AG08395 (cell line): ENCODE data around the gene PALM3.
"Not testable (repeated sequence)": the region's sequence is repeated elsewhere in the genome, so short reads cannot be mapped to it uniquely, and the experiment has no call there.

Source experiments
- DNase-seq: peaks from one replicate; pipeline ENCODE4 v3.0.0; 2012; ENCODE audit warnings: mixed read lengths, low spot score

Gene PALM3

DNA sequence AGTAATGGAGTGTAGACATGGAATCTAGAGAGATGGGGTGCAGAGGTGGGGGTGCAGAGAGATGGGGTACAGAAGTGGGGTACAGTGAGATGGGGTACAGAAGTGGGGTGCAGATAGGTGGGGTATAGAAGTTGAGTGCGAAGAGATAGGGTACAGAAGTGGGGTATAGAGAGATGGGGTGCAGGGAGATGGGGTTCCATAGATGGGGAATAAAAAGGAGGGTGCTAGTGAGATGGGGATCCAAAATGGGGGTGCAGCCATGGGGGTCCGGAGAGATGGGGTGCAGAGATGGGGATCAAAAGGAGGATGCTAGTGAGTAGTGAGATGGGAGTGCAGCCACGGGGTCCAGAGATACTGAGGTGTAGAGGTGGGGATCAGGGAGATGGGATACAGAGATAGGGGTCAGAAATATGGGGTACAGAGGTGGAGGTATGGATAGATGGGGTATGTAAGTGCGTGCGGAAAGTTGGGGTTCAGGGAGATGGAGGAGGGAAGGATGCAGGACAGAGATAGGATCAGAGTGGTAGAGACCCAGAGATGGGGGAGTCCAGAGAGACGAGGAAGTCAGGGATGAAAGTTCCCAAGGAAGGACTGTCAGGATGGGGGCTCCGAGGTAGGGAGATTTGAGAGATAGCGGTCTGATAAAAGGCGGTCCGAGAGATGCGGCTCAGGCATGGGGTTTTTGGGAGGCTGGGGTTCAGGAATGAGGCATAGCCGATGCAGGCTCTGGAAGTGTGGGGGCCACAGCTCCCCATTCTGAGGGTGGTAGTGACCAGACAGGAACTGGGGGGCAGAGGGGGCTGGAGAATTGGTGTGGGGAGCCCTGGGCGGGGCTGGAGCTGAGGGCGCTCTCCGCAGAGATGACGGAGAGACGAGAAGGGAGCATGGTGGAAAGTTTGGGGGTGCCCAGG lies 3.4 kb downstream of the PALM3 start:
- DNase-seq = no peak

DNA sequence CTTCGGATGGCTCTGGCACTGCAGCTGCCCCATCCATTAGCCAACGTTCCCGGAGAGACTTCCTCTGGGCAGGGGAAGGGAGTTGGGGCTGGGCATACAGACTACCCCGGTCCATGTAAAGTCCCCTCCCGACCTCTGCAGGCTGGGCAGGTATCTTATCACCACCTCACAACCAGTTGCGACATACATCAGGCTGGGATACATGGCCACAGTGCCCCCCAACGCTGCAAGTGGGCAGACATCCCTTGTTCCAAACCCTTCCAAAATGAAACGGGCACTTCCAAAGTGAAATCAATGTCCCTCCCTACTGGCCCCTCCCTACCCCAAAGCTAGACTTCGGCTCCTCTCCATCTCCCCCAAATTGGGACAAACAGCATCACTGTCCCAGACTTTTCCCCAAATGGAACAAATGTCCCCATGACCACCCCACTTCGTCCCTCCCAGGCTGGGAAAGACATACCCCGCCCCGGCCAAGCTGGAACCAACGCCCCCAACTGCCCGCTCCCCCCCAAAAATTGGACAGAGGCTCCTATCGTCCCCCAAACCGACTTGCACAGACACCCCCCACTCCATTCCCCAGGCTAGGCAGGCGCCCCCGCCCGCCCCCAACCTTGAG lies 5.0 kb downstream of the PALM3 start:
- no peak for DNase-seq

DNA sequence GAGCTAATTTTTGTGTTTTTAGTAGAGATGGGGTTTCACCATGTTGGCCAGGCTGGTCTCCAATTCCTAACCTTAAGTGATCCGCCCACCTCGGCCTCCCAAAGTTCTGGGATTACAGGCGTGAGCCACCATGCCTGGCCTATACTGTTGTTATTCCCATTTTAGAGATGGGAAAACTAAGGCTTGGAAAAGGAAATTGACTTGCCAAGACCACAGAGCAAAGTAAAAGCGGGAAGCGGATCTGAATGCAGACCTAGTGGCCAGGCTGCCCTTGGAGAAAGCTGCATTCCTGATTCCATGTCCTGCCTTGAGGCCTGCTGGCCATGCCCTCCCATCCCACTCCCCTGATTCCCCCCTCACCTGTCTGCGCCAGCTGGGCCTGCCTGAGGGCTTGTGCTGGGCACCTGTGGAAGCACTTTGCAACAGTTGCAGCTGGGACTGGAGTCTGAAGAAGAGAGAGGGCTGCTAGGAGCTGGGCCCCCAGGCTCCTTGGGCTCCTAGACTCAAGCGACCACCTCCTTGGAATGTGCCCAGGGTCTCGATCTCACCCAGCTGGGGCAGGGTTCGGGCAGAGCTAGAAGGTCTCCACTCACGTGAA lies 5.7 kb downstream of the PALM3 start:
- DNase-seq = no peak

DNA sequence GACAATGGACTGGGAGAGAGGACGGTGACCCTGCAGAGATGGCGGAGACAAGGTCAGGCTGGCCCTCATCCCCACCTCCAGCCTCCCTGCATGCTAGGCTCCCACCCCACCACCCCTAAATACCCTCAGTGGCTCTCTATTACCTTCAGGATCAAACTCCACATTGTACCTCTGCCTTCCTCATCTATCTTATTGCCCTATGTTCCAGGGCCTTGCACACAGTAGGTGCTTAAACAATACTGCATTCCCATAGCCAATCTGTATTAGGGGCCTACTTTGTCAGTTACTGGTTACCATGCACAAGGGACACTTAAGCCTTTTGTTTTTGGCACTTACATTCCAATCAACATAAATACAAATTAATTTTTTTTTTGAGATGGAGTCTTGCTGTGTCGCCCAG lies 6.5 kb downstream of the PALM3 start:
- no peak for DNase-seq

DNA sequence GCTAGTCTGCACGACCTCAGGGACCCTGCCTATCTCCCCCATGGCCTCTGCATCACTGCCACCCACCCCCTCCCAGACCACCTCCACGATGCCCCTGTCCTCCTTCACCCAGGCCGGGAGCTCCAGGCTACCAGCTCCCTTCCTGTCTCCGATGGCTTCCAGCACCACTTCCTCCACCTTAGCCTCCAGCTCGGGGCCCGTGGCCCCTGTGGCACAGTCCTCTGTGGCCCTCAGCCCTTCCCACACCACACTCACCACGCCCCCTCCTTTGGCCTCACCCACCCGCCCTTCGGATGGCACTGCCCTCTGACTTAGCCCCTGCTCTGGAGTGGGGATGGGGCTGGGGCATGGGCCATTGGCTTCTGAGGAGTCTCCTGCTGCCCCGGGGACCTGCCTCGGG lies 7.2 kb downstream of the PALM3 start:
- no peak for DNase-seq

DNA sequence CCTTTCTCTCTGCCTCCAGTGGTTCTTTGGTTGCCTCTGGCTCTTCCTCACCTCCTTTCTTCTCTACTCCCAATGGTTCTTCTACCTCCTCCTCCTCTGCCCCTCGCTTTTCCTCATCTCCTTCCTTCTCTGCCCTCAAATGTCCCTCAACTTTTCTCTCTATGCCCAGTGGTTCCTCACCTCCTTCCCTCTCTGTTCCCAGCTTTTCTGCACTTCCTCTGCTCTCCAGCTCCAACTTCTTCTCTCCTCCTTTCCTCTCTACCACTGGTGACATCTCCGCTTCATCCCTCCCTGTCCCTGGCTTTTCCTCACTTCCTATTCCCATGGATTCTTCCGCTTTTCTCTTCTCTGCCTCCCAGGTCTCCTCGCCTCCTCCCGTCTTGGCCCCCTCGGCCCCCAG lies 7.8 kb downstream of the PALM3 start:
- no peak for DNase-seq

DNA sequence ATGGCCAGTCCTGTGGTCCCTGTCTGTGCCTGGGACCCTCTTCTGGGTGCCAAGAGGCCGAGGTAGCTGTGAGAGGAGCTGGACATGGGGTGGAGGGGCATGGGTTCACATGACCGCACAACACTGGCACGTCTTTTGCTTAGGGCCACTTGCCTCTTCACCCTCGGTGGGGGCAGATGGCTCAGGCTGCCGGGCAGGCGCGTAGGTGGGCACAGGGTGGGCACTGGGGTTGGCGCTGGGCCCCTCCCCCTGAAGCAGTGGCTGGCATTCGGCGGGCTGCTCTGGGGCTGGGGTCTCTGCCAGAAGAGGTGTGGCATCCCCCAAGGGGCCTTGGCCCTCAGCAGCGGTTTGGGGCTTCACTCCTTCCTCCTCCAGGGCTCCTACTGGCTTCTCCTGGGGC lies 8.4 kb downstream of the PALM3 start:
- no peak for DNase-seq

DNA sequence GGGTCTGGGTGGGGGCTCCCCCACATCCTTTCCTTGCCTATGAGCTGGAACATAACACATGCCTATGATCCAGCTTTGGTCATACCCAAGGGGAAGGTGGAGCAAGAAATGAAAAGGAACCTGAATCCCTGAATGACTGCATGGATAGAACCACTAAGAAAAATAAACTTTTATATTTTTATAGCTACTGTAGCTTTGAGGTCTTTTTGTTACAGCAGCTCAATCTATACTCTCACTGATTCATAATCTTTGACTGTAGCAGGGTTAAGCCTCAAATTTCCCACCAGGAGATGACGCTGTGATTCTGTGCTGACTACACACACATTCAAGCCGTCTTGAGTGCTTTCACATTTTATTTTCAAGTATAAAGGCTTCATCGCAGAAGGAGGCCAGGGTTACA lies 8.8 kb downstream of the PALM3 start:
- no peak for DNase-seq

DNA sequence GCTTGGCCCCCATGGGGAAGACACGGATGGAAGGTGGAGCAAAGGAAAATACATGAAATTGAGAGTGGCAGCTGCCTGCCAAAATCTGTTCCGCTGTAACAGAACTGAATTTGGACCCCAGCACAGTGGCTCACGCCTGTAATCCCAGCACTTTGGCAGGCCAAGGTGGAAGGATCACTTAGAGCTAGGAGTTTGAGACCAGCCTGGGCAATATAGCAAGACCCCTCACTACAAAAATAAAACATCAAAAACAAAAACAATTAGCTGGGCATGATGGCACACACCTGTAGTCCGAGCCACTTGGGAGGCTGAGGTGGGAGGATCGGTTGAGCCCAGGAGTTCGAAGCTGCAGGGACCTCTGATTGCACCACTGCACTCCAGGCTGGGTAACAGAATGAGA lies 9.4 kb downstream of the PALM3 start:
- DNase-seq = no peak

DNA sequence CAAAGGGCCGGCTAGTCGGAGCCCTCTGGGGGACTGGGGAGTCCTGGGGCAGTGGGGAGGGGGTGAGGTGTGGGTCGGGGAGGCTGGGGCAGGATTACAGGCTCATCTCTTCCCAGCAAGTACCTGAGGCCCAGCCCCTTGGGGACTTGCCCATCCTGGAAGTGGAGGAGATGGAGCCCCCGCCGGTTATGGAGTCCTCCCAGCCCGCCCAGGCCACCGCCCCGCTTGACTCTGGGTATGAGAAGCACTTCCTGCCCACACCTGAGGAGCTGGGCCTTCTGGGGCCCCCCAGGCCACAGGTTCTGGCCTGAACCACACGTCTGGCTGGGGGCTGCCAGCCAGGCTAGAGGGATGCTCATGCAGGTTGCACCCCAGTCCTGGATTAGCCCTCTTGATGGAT lies 9.9 kb downstream of the PALM3 start:
- no peak for DNase-seq

DNA sequence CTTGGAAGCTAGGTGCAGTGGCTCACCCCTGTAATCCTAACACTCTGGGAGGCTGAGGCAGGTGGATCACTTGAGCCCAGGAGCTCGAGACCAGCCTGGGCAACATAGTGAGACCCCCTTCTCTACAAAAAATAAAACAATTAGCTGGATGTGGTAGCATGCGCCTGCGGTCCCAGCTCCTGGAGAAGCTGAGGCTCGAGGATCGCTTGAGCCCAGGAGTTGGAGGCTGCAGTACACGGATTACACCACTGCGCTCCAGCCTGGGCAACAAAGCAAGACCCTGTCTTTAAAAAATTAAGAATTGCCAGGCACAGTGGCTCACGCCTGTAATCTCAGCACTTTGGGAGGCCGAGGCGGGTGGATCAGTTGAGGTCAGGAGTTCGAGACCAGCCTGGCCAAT lies 10.9 kb downstream of the PALM3 start:
- not testable (repeated sequence) for DNase-seq

DNA sequence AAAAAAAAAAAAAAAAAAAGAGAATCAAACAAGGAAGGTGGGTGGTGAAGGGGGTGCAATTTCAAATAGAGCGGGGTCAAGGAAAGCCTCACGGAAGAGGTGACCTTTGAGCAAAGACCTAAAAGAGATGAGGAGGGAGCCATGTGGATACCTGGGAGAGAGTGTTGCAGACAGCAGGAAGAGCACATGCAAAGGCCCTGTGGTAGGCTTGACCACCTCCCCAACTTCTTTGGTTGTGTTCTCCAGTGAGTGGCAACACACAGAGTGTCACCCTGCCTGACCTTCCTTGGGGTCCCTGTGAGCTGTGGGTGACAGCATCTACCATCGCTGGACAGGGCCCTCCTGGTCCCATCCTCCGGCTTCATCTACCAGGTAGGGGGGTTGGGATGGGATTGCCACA lies 11.4 kb downstream of the PALM3 start:
- no peak for DNase-seq

DNA sequence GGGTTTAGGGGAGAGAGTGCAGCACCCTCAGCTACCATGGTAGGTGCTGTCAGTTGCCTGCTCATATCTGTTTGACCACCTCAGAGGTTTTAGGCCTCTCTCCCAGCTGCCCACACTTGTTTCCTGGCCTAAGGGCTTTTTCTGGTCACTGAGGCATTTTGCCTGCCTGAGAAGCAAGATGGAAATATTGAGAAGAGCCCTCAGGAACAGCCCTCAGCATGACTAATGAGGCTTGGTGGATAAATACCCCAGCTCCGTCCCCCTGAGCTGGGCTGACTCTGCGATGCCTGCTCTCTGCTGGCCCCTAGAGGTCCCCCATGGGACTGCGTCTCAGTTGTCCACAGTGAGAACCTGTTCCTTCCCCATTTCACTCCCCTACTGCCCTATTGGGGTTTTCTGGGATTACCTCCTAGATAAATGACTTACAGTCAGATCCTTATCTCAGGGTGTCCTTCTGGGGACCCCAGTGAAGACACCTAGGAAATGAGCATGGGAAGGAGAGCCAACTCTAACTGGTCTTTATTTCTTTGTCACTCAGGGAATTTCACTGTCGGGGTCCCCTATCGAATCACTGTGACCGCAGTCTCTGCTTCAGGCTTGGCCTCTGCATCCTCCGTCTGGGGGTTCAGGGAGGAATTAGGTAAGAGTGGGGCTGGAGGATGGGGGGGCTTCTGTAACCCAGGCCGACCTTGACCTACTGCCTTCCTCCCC lies 13.3 kb downstream of the PALM3 start:
- DNase-seq = peak; percentile 45

DNA sequence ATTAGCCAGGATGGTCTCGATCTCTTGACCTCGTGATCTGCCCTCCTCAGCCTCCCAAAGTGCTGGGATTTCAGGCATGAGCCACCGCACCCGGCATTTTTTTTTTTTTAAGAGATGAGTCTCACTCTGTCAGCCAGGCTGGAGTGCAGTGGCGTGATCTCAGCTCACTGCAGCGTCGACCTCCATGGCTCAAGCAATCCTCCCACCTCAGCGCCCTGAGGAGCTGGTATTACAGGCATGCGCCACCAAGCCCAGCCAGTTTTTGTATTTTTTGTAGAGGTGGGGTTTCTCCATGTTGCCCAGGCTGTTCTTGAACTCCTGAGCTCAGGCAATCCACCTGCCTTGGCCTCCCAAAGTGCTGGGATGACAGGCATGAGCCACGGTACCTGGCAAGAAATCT lies 14.0 kb downstream of the PALM3 start:
- DNase-seq = not testable (repeated sequence)

DNA sequence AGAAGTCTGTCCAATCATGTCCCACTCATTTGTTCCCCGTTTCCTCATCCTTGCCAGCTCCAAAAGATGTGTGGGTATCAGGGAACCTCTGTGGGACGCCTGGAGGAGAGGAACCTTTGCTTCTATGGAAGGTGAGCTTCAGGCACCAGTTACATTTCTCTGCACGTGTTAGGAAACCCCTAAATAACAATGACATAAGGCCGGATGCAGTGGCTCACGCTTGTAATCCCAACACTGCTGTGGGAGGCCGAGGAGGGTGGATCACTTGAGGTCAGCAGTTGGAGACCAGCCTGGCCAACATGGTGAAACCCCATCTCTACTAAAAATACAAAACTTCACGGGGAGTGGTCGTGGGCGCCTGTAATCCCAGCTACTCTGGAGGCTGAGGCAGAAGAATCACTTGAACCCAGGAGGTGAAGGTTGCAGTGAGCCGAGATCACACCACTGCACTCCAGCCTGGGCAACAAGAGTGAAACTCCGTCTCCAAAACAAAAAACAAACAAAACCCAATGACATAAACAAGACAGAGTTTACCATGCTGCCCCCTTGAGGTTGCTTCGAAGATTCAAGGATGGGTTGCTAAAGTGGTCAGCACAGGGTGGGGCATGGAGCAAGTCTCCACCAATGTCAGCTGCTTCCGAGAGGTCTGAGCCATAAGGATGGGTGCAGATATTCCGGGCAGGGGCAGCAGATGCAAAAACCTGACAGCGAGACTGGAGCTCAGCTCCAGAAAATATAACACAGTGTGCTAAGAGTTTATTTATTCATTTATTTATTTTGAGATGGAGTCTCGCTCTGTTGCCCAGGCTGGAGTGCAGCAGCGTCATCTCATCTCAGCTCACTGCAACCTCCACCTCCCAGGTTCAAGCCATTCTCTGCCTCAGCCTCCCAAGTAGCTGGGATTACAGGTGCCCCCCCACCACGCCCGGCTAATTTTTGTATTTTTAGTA lies 18.9 kb downstream of the PALM3 start:
- peak; percentile 84 for DNase-seq

DNA sequence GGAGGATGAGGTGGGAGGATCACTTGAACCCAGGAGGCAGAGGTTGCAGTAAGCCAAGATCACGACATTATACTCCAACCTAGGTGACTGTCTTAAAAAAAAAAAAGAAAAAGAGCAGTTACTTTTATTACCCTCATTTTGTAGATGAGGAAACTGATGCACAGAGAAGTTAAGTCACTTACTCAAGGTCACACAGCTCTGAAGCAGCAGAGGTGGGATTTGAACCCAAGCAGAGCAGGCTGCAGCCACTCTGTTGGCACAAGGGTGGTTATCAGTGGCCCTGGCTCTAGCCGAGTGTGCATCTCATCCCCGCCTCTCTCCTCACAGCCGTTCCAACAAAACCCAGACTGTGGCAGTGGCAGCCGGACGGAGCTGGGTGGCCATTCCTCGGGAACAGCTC lies 22.7 kb downstream of the PALM3 start:
- DNase-seq = no peak

DNA sequence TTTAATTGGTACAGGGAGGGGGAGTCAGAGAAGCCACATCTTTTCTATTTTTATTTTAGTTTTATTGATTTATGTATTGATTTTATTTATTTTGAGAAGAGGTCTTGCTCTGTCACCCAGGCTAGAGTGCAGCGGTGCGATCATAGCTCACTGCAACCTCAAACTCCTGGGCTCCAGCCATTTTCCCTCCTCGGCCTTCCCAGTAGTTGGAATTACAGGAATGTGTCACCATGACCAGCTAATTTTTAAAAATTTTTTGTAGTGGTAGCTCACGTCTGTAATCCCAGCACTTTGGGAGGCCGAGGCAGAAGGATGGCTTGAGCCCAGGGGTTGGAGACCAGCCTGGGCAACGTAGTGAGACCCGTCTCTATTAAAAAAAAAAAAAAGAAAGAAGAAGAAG lies 26.2 kb downstream of the PALM3 start:
- DNase-seq = no peak

DNA sequence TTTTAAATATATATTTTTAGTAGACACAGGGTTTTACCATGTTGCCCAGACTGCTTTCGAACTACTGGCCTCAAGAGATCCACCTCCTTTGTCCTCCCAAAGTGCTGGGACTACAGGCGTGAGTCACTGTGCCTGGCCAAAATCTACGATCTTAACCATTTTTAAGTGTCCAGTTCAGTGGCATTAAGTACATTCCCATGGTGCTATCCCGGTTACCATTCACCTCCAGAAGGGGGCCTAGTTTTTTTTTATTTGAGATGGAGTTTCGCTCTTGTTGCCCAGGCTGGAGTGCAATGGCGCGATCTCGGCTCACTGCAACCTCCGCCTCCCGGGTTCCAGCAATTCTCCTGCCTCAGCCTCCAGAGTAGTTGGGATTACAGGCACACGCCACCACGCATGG lies 26.7 kb downstream of the PALM3 start:
- DNase-seq = not testable (repeated sequence)

DNA sequence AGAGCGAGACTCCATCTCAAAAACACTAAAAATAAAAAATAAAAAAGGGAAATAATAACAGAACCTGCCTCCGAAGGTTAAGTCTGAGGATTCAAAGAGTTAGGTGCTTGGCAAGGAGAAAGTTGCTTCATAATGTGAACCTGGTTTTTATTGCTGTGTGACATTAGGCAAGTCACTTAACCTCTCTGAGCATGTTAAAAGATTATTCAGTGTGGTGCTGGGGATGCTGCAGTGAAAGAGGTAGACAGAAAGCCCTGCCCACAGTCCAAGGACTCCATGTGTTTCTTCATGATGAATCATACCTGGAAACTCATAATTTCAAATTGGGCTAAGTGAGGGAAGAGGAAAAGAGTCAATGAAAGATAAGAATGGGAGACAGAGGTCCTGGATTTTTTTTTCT lies 27.9 kb downstream of the PALM3 start:
- no peak for DNase-seq

DNA sequence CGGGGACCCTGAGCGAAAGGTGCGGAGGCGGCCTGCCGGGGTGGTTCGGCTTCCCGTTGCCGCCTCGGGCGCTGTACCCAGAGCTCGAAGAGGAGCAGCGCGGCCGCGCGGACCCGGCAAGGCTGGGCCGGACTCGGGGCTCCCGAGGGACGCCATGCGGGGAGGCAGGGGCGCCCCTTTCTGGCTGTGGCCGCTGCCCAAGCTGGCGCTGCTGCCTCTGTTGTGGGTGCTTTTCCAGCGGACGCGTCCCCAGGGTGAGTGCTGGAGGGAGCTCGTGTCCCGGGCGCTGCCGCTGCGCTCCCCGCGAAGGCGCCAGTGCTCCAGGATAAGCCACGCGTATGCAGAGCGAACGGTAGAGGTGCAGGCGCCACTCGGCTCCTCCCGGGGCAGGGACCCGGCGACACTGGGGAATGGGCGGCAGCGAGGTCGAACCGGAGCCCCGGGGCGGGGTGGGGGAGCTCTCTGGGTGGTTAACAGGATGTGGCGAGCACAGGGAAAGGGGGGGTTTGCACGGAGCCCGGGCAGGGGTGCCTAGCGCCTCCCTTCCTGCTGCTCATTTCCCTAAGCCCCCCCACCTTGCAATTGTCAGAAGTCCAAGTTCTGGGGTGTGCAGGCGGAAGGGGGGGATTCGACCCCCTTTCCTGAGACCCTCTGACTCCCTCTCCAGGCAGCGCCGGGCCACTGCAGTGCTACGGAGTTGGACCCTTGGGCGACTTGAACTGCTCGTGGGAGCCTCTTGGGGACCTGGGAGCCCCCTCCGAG lies 30.0 kb downstream of the PALM3 start, which contains the start of gene IL27RA:
TSS of gene IL27RA (plus strand) at position 44 of the 762 bp plus-strand sequence. CDS start at position 155, 111 bp downstream.
- peak; percentile 44 for DNase-seq
